GM15510 (cell line): Measurements from ENCODE around the gene BOLA1.

Source experiments
- POLR2A ChIP-seq: IDR thresholded peaks from 3 replicates; pipeline ENCODE4 v1.6.1; 2011; ENCODE audit warnings: borderline replicate concordance; ENCODE audit not compliant: insufficient read length; ENCODE audit errors: extremely low read depth

BOLA1 gene

DNA sequence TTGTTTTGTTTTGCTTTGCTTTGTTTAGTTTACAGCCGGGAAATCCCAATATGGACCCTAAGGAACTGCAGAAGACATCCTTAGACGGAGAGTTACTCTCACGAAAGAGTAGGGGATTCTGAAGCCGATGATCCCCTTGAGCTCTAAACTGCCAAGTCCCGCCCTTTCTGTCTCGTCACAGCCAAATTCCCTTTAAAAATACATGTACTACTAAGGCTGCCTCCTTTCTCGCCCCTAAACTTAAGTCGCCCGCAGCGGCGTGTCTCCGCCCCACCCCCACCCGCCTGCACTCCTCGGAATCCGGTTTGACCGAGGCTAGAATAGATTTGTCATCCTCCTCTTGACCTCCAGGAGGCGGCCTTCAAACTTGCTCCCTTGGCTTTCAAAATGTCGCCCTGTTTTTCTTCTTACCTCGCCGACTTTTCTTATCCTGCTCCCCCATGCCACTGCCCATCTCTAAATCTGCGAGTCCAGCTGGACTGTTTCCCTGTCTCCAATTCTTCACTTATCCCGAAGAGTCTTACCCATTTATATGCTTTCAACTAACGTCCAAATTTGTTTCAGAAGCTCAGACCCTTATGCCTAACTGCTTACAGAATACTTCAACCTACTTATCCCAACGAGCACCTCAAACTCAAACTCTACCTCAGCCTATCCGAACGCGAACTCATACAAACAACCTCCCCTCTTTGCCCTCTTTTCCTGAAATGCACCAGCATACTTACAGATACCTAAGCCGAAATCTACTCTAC lies 10.9 kb upstream of the BOLA1 start:
- peak; percentile 90 for TF ChIP-seq POLR2A

DNA sequence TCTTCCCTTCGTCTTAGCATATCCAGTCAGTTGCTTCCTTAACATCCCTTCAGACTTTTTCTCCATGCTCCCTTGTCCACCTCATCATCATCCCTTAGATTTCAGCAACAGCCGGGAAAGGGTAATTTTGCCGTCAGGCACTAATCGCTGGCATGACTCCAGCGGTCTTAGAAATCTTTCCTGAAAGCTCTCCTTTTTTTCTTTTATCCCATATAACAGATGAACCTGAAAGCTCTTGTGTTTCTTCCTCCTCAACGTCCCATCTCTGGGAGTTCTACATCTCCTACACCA lies 10.4 kb upstream of the BOLA1 start:
- TF ChIP-seq POLR2A: no peak

DNA sequence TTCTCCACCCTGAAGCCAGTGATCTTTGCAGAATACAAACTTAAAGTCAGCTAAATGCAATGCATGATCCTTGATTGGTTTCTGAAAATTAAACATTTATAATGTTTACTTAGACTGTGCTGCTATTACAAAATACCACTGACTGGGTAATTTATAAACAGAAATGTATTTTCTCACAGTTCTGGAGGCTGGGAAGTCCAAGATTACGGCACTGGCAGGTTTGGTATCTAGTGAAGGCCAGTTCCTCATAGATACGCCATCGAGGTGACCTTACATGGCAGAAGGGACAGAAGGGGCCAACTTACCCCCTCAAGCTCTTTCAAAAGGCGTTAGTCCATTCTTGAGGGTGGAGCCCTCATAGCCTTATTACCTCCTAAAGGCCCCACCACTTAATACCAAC lies 2.8 kb upstream of the BOLA1 start:
- TF ChIP-seq POLR2A: no peak

DNA sequence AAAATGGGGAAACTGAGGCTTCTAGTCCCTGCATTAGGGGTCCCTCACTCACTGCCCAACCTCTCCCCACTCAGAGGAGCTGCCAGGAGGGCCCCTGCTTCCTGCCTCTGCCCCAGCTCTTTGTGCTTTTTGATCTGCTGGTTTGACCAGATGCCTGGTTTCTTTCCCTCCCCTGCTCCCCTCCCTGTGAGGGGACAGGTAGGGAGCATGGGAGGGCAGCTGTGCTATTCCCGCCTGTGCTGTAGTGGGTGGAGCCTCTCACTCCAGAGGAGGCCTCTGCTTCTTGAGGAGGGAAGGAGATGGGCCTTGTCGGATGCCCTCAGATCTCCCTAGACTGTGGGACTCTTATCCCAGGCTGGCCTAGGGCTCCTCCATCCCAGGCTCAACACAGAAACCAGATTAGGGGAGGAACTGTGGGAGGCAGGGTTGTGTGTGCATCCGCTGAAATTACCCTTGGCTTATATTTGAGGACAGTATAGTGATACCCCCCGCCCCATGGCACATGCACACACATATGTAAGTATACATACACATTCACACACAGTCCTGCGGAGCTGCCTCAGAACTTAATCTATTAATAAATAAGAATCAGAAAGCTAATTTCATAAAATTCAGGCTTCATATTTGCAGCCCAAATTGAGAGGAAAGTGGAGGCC lies 4.6 kb downstream of the BOLA1 start:
- no peak for TF ChIP-seq POLR2A

DNA sequence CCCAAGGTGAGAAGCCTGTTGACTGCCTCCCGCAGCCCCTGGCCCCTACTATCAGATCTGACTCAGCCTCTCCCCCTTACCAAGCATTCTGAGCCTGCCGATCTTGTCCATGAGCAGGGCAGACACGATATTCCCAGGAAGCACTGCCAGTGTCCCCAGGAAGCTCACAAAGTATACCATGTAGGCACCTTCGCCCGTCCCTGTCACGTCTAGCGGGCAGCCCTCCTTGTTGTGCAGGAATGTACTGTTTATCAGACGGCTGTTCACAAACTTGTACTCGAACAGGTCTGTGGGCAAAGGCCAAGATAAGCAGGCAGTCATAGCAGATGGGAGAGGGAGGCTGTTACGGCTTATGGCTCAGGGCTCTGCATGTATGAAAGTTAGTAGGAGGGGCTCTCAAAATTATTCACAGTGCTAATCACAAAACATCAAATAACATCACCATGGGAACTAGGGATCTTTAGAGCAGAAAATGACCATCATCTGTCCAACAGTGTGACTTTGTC lies 7.3 kb downstream of the BOLA1 start:
- no peak for TF ChIP-seq POLR2A

DNA sequence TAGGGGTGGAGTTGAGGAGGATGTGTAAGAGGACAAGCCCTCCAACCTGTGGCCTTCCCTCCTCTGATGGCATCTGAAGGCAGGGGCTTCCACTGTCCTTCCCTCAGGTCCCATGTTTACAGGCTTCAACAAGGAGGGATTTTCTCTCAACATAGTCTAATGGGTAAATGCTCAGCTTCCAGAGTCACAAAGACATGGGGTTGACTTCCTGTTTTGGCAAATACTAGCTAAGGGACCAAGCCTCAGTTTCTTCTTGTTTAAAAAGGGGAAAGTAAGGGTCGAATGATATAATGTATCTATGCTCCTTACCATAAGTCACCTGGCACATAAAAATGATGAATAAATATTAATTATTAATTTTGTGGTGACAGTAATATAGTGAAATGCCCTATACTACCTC lies 15.2 kb downstream of the BOLA1 start:
- no peak for TF ChIP-seq POLR2A

DNA sequence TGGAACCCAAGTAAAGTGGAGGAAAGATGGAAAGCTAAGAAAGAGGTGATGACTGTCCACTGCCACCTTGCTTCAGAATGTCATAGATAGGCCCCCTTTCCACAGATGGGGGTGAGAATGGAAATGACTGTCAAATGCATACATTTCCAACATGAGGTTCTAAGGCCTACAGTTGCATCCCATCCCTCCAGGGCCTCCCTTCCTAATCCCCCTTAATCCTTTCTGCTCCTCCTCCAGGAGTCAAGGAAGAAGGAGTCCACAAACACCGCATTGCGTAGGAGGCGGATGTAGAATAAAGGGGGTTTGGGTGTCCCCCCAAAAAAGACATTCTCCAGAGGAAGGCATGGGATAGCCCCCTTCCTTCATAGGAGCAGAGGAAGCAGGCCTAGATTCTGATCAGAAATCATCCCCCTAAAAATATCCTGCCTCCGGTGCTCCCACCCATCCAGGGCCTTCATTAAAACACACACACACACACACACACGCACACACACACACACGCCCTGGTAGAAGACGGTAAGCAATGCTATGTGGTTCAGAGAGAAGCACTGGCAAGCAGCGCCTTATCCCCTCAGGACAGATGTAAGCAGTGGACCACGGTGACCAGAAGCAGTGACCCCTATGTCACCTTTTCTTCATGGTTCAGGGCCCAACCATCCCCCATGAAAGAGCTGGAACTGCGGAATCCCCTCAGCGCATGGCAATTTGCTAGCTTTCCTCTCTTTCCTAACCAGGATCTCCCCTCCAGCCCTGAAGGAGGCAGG lies 16.2 kb downstream of the BOLA1 start:
- no peak for TF ChIP-seq POLR2A

DNA sequence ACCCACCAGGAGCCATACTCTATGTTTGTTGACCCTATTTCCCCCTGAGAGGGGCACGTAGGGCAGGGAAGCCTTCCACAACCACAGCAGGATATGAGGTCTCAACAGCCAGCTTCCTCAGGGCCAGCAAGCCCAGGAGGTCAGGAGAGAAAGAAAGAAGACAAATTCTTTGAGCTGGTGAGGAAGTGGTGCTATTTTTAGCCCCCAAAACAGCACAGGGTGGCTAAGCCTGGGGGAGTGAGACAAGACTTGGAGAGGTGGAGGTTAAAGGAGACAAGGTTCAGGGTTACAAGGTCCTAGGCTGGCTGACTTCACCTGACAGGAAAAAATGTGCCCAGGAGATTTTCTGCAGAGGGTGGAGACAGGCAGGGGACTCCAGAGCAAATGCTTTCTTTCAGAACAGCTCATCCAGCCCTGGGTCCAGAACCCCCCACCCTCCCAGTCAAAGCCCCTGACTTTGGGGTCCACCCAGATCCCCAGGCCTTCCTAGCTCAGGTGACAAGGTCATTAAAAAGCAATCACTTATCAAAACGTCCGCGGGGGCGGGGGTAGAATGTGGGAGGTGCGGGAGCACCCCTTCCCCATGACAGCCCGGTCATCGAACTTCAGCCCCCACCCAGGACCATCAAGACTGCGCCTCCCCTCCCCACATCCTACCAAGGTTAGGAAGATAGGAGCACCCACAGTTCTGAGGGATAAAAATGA lies 17.0 kb downstream of the BOLA1 start:
- no peak for TF ChIP-seq POLR2A

DNA sequence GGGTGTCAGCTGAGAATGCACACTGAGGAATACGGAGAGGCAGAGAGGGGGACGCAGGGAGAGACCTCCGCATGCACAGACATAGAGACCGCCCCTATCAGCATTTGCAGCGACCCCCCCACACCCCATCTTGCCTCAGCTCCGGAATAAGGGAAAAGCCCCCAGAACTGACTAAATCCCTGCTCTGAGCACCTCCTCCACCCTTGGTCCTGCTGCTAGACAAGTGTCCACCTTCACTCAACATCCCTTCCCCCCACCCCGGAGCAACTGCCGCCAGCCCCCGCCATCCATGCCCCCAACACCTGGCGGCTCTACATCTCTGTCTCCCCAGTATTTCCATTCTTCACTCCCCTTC lies 17.5 kb downstream of the BOLA1 start:
- TF ChIP-seq POLR2A: no peak

DNA sequence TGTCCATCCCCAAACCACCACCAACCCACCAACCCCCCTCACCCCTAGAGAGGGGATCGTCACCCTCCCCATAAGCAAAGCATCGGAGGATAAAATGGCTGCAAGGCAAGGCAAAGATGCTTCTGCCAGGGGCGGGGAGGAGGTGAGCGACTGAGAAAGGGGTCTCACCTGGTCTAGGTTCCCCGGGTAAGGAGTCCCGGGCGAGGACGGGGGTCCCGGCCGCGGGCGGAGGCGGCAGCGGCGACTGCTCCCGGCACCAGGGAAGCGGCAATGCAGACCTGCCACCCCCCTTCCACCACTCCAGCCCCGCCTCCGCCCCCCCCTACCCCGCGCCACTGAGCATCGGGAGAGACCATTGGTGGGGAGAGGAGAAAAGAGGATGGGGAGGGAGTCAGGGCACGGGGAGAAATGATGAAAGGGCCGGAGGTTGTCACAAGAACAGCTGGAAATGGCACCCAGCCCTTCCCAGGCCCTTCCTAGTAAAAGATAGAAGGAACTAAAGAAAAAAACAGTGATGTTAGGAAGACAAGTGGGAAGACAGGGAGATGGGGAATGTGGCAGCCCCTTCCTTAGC lies 18.3 kb downstream of the BOLA1 start, which contains the start of gene SV2A:
Gene SV2A (minus strand): TSS at position 274 of the 574 bp plus-strand sequence. CDS start 4,004 bp downstream, outside the sequence.
- TF ChIP-seq POLR2A: no peak

DNA sequence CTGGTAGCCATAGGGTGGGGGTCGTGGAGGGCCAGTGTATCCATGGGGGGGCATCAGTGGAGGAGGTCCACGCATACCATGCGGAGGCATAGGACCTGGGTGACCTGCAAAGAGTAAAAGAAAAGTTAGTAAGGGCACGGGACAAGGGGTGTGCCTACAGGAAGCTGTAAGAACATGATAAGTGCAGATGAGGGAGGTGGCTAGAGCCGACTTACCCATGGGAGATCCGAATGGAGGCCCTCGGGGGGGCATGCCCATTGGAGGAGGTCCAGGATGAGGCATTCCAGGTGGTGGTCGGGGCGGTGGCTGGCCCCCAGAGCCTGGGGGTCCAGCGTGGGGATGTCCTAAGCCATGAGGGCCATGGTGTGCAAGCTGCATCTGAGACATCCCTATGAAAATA lies 24.3 kb downstream of the BOLA1 start:
- no peak for TF ChIP-seq POLR2A

DNA sequence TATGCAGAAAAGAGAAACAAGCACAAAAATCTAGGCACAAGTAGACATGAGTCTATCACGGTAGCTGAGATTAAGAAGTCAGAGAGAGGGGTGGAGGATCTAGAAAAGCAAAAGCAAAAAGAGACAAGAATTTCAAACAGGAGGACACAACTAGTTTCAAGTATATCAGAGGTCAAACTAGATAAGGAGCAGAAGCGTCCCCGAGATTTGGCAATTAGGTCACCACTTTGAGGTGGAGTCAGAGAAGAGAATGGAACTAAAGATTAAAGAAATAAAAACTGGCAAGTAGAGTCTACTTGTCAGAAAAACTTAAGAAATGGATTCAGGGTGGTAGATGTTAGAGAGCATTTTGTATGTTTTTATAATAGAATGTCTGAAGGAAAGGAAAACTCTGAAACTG lies 26.0 kb downstream of the BOLA1 start:
- TF ChIP-seq POLR2A: no peak

DNA sequence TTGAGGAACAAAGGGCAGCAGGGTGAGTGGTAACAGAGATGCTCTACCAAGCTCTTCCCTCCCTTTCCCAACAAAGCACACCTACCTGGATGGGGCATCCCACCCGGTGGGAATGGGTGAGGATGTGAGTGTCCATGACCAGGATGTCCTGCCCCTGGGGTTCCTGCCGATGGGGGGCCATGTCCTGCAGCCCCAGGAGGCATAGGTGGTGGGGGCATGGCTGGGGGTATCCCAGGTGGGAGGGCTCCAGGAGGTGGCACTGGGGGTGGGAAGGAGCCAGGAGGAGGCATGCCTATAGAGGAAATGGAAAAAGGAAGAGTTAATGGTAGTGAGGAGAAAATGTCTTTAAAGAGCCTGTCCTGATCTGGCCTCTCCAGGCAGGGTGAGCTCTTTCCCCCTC lies 26.4 kb downstream of the BOLA1 start:
- no peak for TF ChIP-seq POLR2A

DNA sequence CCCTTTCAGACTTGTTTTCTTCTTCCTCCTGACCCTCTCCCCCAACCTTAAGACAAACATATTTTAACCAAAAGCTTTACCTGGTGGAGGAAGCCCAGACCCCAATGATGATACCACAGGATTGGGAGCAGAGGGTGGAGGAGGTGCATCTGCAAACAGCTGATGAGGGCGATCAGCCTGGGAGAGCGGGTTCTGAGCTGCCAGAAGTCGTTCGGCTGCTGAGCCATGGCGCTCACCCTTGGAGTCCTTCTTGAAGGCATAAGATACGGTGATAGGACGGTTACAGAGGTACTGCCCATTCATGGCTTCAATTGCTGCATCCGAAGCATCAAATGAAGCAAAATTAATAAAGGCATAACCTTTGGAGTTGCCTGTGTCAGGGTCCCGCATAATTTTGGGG lies 26.9 kb downstream of the BOLA1 start:
- TF ChIP-seq POLR2A: no peak
